GM12892 (cell line): ENCODE measurements around the gene ABCB9.

Experiments used
- POLR2A ChIP-seq: IDR thresholded peaks from 2 replicates; pipeline ENCODE4 v1.6.1; 2011; ENCODE audit warnings: low read depth, low read length, control low read depth
- TAF1 ChIP-seq: IDR thresholded peaks from 2 replicates; pipeline ENCODE4 v1.6.1; 2011; ENCODE audit warnings: low read depth, mild to moderate bottlenecking, control low read depth, low read length, borderline replicate concordance

DNA sequence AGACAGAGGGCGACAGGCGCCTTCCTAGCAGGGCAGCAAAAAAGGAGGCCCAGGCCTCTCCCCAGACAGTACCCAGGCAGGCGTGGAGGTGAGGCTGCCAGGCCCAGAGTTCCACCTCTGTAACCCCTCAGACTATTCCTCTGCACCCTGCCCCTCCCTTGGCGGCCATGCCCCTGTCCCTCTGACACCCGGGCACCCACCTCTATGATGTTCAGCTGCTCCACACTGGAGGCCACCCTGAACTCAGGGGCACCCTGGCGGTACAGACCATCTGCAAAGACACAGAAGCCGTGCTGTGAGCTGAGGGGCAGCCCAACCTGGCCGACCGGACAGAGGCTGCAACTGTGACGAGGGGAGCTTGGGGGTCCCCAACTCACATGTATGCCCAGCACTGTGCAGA, 34.3 kb upstream of the ABCB9 start:
- no peak for TF ChIP-seq POLR2A
- no peak for TF ChIP-seq TAF1
